Activated CD8-positive, alpha-beta memory T cell treated with anti-CD3 and anti-CD28 coated beads for 1 hour (primary cell): Measurements from ENCODE around the gene DLG1.
"Not testable (repeated sequence)": the region's sequence is repeated elsewhere in the genome, so short reads cannot be mapped to it uniquely, and the experiment has no call there.

Experiments used
- DNase-seq, 2 donors: peaks; one replicate each; pipeline ENCODE4 v3.0.0-alpha.2; 2020; ENCODE audit warnings: low read depth in 1 of 2; ENCODE audit errors: extremely low read depth in 1 of 2

Gene DLG1

DNA sequence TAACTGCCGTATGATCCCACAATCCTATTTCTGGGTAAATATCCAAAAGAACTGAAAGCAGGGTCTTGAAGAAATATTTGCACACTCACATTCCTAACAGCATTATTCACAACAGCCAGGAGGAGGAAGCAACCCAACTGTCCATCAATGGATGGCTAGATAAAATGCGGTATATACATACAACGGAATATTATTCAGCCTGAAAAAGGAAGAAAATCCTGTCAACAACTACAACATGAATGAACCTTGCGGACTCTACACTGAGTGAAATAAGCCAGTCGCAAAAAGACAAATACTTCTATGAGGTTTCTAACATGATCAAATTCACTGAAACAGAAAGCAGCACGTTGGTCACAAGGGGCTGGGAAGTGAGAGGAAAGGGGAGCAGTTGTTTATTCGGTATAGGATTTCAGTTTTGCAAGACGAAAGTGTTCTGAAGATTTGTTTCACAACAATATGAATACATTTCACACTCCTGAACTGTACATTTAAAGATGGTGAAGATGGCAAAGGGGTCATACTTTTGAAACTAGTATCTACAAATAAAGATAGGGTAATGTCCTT lies 6.2 kb downstream of the DLG1 start:
- DNase-seq = no peak

DNA sequence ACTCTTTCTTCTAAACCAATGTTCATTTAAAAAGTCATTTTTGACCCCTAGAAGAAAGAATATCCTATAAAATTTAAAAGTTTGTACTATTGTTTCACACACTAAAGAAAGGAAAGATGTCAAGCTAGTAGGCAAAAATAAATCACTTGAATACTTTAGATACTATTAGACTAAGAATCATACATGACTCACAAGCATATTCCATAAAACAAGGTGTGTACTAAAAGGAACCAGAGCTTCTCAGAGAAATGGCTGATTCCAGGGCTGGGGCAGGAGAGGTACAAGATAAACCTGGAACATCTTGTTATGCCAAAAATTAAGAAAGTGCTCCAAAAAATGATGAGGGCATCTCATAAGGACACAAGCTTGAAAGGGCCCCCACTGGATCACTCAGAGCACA lies 8.7 kb downstream of the DLG1 start:
- DNase-seq = no peak

DNA sequence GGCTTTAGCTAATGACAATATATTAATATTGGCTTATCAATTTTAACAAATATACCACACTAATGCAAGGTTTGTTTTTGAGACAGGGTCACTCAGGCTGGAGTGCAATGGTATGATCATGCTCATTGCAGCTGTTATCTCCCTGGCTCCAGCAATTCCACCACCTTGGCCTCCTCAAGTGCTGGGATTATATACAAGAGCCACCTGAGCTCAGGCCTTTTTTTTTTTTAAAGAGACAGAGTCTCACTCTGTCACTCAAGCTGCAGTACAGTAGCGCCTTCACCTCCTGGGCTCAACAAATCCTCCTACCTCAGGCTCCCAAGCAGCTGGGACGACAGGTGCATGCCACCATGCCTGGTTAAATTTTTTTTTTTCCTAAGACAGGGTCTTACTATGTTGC lies 11.7 kb downstream of the DLG1 start:
- DNase-seq = no peak

DNA sequence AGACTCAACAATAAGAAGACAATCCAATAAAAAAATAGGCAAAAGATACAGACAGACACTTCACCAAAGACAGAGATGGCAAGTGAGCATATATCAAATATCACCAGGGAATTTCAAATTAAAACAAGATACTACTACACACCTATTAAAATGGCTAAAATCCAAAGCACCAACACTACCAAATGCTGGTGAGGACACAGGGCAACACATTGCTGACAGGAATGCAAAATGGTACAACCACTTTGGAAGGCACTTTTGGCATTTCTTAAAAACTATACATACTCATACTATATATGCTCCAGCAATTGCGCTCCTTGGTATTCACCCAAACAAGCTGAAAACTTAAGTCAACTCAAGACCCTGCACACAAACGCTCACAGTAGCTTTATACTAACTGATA lies 12.9 kb downstream of the DLG1 start:
- DNase-seq = no peak

DNA sequence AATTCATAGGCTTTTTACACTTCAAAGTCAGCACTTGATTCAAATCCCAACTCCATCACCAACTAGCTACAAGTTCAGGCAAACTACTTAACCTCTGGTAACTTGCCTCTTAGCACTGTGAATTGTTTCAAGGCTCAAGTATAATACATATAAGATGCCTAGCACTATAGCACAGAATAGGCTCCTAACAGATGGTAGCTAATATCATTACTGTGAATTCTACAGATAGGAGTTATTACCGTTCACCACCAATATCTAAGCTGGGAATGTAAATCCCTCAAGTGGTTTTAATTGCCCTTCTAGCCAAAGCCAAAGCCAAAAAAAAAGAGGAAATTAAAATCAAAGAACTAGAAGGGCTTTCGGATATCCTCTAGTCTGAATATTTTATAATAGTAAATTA lies 15.4 kb downstream of the DLG1 start:
- no peak for DNase-seq

DNA sequence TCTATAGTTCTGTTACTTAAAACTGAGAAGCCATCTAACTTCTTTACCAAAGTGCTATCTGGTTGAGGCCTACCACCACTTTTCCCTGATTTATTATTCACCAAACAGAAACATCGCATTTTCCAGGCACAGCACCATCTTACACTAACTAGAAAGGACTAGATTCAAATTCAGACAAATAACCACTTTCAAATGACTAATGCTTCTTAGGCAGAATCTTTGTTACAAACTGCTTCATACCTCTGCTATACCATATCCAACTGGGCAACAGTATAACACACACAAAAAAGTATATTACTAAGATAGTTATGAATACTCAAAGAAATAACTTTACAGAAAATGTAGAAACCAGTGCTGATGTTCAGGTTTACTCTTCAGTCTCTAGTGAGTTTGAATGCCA lies 16.6 kb downstream of the DLG1 start:
- DNase-seq = no peak

DNA sequence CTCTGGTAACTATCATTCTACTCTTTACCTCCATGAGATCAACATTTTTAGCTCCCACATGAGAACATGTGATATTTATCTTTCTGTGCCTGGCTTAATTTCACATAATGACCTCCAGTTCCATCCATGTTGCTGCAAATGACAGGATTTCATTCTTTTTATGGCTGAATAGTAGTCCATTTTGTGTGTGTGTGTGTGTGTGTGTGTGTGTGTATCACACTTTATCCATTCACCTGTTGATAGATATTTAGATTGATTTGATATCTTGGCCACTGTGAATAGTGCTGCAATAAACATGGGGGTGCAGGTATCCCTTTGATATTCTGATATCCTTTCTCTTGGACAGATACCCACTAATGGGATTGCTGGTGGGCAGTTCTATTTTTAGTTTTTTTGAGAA lies 18.3 kb downstream of the DLG1 start:
- no peak for DNase-seq

DNA sequence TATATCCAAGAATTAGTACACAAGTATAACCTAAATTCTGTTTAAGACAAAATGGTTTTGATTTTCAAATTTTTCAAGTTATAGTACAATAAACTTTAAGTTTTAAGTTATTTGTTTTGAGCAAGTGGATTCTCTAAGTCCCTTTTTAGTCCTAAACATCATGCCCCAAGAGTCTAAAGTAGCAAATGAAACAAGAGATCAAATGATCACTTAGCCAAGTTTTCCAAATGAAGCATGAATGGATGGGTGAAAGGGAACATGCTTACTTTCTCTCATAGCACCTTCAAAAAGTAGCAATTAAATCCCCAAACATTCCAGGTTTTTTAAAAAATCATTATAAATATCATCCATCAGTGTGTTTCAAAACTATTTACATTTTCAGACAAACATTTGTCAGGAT lies 19.5 kb downstream of the DLG1 start:
- no peak for DNase-seq

DNA sequence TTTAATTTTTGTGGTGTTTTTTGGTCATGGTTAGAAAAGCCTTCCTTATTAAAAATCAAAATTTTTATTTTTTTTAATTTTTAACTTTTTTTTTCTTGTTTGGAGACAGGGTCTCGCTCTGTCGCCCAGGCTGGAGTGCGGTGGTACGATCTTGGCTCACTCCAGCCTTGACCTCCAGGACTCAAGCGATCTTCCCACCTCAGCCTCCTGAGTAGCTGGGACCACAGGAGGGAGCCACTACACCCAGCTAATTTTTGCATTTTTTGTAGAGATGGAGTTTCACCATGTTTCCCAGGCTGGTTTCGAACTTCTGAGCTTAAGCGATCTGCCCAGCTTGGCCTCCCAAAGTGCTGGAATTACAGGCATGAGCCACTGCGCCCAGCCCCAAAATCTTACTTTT lies 21.6 kb downstream of the DLG1 start:
- DNase-seq = not testable (repeated sequence)

DNA sequence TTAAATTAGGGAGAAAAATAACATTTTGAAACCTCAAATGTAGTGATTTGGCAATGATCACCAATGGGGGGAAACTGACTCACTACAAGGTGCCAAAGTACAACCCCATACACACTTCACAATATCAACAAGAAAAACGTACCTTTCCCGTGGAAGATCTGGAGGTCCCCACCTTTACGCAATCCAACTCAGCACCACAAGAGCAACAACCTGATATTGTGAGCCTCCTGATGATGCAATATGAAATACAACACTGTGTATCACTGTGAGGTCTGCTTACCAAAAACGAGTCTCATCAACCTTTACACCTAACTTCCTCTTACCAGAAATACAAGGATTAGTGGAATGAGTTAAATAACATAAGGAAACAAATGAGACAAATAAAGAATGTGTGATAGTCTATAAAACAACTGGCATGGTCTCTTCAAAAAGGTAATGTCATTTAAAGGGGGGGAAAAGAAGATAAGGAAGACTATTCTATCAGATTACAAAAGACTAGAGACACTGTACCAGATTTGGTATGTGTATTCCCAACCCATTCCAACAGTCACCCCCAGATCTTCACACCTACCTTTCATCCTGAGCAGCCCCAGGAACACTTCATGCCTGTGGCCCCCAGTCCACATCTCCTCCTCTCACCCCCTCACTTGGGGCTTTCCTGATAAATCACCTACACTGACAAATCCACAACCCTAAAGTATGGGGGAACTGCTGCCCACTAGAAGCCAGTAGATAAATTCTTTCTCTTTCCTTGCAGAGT lies 27.7 kb downstream of the DLG1 start:
- DNase-seq = no peak

DNA sequence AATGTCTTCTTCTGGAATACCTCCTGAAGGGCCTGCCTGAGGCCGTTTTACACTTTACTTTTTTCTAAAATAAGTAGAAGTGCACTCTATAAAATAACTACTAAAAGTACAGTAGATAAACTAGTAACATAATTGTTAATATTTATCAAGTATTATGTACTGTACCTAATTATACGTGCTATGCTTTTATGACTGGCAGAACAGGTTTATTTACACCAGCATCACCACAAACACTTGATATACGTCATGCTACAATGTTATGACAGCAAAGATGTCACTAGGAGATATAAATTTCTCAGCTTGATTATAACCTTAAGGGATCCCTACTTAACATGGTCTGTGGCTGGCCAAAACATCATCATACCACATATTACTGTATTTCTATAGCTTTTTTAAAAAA lies 29.4 kb downstream of the DLG1 start:
- no peak for DNase-seq

DNA sequence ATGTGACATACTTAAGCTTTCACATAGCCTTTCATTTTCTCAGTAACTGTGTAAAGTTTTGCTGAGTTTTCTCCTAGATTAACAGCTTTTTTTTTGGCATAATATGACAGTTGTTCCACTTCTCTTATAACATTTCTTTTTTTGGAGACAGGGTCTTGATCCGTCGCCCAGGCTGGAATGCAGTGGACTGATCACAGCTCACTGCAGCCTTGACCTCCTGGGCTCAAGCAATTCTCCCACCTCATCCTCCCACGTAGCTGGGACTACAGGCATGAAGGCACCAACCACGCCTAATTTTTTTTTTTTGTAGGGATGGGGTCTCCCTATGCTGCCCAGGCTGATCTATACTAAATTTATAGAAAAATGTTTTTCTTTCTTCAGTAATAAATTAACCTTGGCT lies 30.1 kb downstream of the DLG1 start:
- DNase-seq = no peak

DNA sequence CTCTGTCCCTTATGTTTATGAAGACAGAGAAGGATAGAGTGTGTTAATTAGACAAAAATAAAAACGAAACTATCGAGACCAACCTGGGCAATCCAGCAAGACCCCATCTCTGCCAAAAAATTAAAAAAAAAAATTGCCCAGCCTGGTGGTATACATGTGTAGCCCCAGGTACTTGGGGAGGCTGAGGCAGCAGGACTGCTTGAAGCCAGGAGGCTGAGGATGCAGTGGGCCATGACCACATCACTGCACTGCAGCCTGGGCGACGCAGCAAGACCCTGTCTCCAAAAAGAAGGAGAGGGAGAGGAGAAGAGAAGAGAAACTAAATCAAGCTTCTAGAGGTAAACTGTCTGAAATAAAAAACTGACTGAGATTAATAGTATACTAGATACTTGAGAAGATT lies 32.1 kb downstream of the DLG1 start:
- DNase-seq = no peak

DNA sequence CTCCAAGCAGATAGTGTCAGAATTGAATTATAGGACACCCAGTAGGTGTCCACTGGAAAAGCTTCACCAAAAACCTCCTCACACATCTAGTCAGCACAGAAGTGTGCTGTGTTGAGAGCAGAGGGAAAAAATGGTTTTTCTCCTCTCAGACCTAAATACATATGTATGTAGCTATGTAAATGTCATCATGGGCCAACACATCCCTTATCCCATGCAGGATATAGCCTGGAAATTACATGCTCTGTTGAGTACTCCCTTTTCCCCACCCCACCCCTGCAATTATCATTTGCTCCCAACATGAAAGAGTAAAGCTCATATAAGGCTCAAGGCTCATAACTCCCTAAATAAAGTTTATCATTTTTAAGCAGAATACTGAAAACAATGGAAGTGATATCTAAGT lies 35.7 kb downstream of the DLG1 start:
- no peak for DNase-seq

DNA sequence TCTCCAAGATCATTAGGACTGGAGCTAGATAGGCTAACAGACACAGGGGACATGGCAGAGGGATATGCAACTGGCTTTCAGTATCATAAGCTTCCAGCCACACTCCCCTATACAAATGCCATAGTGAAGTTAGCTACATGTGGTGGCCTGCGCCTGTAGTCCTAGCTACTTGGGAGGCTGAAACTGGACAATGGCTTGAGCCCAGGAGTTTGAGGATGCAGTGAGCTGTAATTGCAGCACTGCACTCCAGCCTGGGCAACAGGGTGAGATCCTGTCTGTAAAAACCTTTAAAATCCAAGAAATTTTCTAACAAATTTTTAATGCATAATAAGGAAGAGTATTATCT lies 37.3 kb downstream of the DLG1 start:
- DNase-seq = no peak

DNA sequence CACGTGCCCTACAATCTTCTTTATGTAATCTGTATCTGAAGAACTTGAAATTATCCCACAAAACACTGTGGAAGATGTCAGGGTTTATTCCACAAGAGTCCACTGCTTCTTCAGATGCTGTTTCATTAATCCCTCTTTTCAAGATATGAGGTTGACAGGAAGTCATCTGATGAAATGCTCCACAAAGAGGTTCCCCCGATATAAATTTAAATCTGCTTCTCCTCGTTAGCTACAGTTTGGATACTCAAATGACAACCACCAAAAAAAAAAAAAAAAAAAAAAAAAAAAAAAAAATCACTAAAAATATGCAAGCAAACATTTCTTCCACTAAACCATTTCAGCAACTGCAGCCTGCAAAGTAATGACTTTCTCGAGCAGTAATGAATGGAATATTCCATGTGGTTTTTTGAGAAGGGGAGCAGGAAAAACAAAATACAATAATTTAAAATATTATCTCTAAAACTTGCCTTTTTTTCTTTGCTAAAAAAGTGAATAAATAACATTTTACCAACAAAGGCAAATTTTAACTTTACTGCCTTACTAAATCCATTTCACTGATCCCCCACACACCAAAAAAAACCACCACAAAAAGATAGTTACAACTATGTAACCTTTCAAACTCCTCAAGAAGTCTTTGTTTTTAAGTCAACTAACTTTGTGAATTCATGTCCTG lies 37.8 kb downstream of the DLG1 start:
- no peak for DNase-seq

DNA sequence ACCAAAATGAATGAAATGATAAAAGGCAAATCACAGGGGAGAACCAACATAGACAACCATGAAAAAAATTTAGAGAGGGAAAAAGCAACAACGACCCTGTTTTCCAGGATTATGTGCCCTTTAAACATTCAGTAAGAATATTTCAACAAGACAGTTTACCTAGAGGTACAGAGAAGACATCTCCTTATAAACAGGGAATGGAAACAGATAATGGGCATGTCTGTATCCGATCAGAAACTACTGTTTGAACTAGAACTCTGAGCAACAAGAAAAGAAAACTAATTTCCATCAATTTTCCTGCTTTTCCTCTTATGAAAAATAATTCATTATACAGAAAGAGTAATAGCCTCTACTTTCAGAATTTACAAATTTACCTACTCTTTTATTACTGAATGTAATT lies 39.3 kb downstream of the DLG1 start:
- DNase-seq = no peak

DNA sequence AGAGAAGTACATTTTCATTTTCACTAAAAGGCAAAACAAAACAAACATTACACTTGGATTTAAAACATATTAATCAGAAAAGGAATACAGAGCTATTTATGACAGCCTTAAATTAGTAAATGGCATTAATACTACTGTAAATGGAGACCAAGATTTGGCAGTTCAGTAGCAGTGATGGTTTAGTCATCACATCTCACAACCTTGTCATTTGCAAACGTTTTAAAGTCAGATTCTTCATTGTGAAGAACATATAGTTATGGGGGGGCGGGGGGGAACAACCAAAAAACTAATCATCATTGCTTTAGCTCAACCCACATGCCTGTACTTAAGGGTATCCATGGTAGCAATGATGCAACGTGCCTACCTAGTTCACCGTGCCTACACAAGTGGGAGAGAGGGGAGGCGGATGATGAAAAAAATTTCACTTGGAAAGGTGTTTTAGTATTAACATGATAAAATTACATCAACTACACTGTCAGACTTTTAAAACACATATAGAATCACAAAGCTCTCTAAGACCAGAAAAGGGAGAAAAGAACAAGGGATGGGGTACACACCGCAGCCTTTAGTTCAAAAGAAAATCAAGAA lies 40.1 kb downstream of the DLG1 start:
- DNase-seq = no peak

DNA sequence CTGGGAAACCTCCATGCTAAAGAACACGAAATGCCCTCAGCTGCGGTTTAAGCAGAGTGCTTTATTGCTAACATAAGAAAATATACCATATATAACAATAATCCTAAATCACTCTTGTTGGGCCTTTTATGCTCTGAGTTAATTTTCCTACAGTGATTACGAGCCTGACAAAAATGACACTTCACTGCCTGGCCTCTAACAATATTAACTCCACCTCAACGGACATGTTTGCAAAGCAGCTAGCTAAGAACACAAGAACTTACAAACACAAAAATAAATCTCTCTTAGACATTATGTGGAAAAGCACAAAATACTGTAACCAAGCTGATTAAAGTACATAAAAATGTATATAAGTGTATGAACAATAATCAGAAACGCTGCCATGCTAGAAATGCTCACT lies 40.7 kb downstream of the DLG1 start:
- no peak for DNase-seq

DNA sequence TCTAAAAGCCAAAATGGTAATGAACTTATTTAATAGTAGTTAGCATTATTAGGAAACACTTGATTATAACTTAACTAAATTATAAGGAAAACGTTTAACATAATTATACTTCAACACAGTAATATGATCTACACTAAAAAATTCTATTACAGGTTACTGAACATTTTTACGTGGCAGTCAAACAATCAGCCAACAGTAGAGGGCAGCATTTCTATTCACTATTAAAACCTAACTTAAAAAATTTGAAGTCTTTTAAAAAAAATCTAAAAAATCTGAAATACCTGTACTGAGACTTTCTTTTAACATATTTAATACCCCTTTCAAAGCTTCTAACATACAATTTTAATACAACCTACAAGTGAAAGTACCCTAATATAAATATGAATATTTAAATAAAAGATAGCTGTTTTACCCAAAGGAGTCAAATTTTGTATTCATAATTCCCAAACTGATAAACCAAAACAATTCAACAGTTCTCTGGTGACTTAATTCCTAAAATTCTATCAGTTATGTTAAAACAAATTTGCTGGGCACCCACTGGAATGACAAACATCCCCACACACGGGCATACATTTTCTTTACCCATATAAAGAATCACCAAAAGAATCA lies 41.5 kb downstream of the DLG1 start:
- no peak for DNase-seq

DNA sequence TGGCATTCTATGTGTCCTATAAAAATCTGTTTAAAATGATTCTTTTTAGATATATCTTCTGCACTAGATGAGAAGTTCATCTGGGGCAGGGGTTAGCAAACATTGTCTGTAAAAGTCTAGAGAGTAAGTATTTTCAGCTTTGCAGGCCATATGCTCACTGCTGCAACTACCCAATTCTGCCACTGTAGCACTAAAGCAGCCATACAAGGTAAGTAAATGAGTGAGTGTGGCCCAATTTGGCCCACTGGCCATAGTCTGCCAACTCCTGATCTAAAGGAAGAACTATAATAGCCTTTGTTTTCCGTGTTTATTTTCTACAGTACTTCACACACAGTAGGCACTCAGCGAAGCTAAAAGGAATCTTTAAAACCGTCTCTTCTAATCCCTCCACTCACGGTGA lies 42.3 kb downstream of the DLG1 start:
- DNase-seq = no peak
